Activated CD8-positive, alpha-beta T cell treated with anti-CD3 and anti-CD28 coated beads for 36 hours (primary cell): Measurements from ENCODE around the gene SLC25A44. TPM values are rescaled to one million over a fixed set of nuclear protein-coding genes. Genes with fewer than 3 reads are reported as not detected.

ENCODE experiments used
- ATAC-seq: fragments of 200-7000 bp; cut with Tn5 transposase; one replicate; pipeline ENCODE4 v1.10.0; 2021; ENCODE audit warnings: mild to moderate bottlenecking, moderate library complexity
- CTCF ChIA-PET: fragments of 350-600 bp; sonication (Branson Sonifier 250); formaldehyde crosslinking; loops from one replicate; lab custom pipeline; 2021; ENCODE audit warnings: antibody characterized with exemption; lab: Charles Lee
- POLR2A ChIA-PET: fragments of 350-600 bp; sonication (Branson Sonifier 250); formaldehyde crosslinking; loops from one replicate; lab custom pipeline; 2021; ENCODE audit warnings: antibody characterized with exemption; lab: Charles Lee
- DNase-seq: peaks from one replicate; pipeline ENCODE4 v3.0.0-alpha.2; 2020
- H3K27ac Mint-ChIP-seq: one replicate; pipeline ENCODE4 v1.8.0; 2021; ENCODE audit warnings: mild to moderate bottlenecking, mixed read lengths
- H3K27me3 Mint-ChIP-seq: one replicate; pipeline ENCODE4 v1.8.0; 2021; ENCODE audit warnings: mixed read lengths
- H3K36me3 Mint-ChIP-seq: one replicate; pipeline ENCODE4 v1.8.0; 2021; ENCODE audit warnings: low read depth, mixed read lengths
- H3K4me1 Mint-ChIP-seq: one replicate; pipeline ENCODE4 v1.8.0; 2021; ENCODE audit warnings: low read depth, mixed read lengths
- H3K4me3 Mint-ChIP-seq: one replicate; pipeline ENCODE4 v1.8.0; 2021; ENCODE audit warnings: mild to moderate bottlenecking, moderate library complexity, mixed read lengths
- H3K9me3 Mint-ChIP-seq: one replicate; pipeline ENCODE4 v1.8.0; 2021; ENCODE audit warnings: mixed read lengths
- CTCF ChIP-seq: fragments of 200-600 bp; IDR thresholded peaks from one replicate; pipeline ENCODE4 v1.8.0; 2022; ENCODE audit warnings: antibody characterized with exemption, mild to moderate bottlenecking
- intact Hi-C: fragments of 100-400 bp; cut with micrococcal nuclease; formaldehyde crosslinking; loops from one replicate; pipeline ENCODE4 v1.10.0; 2022
- total RNA-seq, 2 experiments: library from RNA; stranded (reverse); gene quantifications; one replicate each; pipeline ENCODE4 v1.2.3, GENCODE V29; 2021

Gene SLC25A44
- total RNA-seq, 2 experiments from 2014 or later = 41.9 to 43.0 TPM

DNA sequence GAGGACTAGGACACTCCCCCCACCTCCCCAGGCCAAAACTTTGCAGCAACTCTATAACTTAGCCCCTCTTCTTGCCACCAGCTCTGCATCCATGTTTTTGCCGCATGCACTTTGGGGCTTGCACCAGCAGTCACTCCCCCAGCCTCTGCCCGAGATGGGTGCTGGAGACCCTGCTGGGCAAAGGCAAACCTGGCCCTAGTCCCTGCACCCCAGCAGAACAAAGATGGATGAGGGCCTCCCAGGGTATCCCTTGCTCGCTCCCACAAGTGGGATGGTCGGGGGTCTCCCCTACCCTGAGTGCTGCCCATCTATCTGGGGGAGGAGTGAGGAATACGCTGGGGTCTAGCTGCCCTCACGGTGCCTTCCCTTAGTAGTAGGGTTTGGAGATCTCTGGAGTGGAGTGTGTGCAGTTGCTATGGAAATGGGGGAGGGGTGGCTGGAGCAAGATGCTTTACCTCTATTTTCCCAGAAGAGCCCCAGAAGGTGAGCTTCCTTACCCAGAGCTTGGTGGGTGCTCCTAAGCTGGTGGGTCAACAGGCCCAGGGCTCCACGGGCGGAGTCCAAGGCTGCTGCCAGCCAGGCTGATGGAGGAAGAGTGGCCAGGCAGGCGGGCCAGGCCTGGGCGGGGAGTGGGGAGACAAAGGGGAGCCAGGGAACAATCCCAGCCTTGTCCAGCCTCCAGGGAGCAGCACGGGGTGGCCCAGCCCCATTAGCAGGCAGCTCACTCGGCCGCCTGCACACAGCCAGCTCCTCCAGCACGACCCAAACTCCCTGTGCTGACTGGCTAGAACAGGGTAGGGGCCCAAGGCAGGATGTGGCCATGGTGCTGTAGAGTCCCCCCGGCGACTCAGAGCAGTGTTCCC lies 53.8 kb downstream of the SLC25A44 start, which contains the start of gene PAQR6:
Gene PAQR6 (minus strand): TSS at position 597 of the 863 bp plus-strand sequence. CDS start 1,325 bp downstream, outside the sequence.
- ATAC-seq (no peak), DNase-seq (no peak)
- peaks cover 17% of the 10 kb centered on the region for H3K4me1 Mint-ChIP-seq
- H3K36me3 Mint-ChIP-seq = peaks cover 7% of the 10 kb centered on the region
- H3K9me3 Mint-ChIP-seq = no peaks in the 10 kb centered on the region
- ChIA-PET POLR2A (interaction anchor here (0.9 to 1.4 kb wide), 3 partner anchors 14 to 20 kb away, joined by 3 to 5 read pairs (median 4); no protein-coding TSS in a partner anchor), CTCF (interaction anchor here (1.0 to 2.7 kb wide), 3 partner anchors 35 to 106 kb away, joined by 3 to 10 read pairs (median 4); partner anchors contain the start of gene SMG5)
- H3K27me3 Mint-ChIP-seq = no peaks in the 10 kb centered on the region
- TF ChIP-seq CTCF = no peak
- intact Hi-C loops = no loop called here
- no peak within 1 kb of the TSS for H3K4me3 Mint-ChIP-seq
- no peak within 1 kb of the TSS for H3K27ac Mint-ChIP-seq

GRCh38 chr1:156248323-156248683 lies 54.4 kb downstream of the SLC25A44 start:
- Mint-ChIP-seq H3K4me3 (no peak overlapping the region), H3K27ac (no peak overlapping the region), H3K27me3 (no peaks in the 10 kb centered on the region), H3K9me3 (no peaks in the 10 kb centered on the region), H3K4me1 (peaks cover 17% of the 10 kb centered on the region), H3K36me3 (peaks cover 9% of the 10 kb centered on the region)
- TF ChIP-seq CTCF = no peak
- ATAC-seq (no peak), DNase-seq (no peak)
- ChIA-PET CTCF (interaction anchor here (1.0 kb wide), 1 partner anchor 35 kb away, joined by 3 read pairs; the partner anchor contains the start of gene SMG5), POLR2A (interaction anchor here (0.9 to 1.4 kb wide), 3 partner anchors 15 to 19 kb away, joined by 3 to 5 read pairs (median 4); no protein-coding TSS in a partner anchor)
- intact Hi-C loops = no loop called here

DNA sequence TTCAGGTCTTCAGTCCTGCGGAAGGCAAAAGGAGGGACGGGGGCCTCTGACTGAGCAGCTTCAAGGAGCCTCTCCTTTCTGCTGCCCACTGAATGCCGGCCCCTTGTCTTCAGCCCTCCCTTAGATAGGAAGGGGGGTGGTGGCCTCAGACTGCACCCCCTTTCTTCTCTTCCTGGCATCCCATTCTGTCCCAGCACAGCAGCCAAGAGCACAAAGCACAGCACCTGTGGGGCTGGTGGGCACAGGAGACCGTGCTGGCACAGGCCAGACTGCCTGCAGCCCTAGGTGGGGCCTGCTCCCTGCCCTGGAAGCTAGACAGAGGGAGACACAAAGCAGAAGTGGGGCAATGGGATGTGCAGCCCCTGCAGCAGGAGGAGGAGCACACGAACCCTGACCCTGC lies 55.7 kb downstream of the SLC25A44 start:
- no peak overlapping the region for H3K4me3 Mint-ChIP-seq
- no peaks in the 10 kb centered on the region for H3K9me3 Mint-ChIP-seq
- no peak for DNase-seq
- ChIA-PET CTCF (no interaction called here), POLR2A (interaction anchor here (0.7 to 1.1 kb wide), 5 partner anchors 12 to 65 kb away, joined by 3 read pairs; no protein-coding TSS in a partner anchor)
- peaks cover 17% of the 10 kb centered on the region for H3K4me1 Mint-ChIP-seq
- H3K27me3 Mint-ChIP-seq = no peaks in the 10 kb centered on the region
- peaks cover 15% of the 10 kb centered on the region for H3K36me3 Mint-ChIP-seq
- no peak for ATAC-seq
- intact Hi-C loops = no loop called here
- peak overlapping the region; percentile 30 for H3K27ac Mint-ChIP-seq
- TF ChIP-seq CTCF = no peak

- CTCF ChIA-PET = interaction anchor here (1.2 kb wide), 2 partner anchors 12 to 68 kb away, joined by 3 to 6 read pairs; no protein-coding TSS in a partner anchor
- Mint-ChIP-seq H3K27ac (no peak overlapping the region), H3K4me1 (peaks cover 4% of the 10 kb centered on the region), H3K4me3 (no peak overlapping the region), H3K27me3 (no peaks in the 10 kb centered on the region), H3K9me3 (no peaks in the 10 kb centered on the region), H3K36me3 (peaks cover 20% of the 10 kb centered on the region)
- intact Hi-C loops = no loop called here
- DNase-seq (no peak), ATAC-seq (no peak)
- POLR2A ChIA-PET = interaction anchor here (0.9 to 1.6 kb wide), 4 partner anchors 10 to 26 kb away, joined by 3 to 5 read pairs (median 3); partner anchors contain the start of gene BGLAP
- TF ChIP-seq CTCF = no peak
Observed at GRCh38 chr1:156251527-156251926, 57.6 kb downstream of the SLC25A44 start.
